Measurements from ENCODE around the gene MSH5.

MSH5 gene

DNA sequence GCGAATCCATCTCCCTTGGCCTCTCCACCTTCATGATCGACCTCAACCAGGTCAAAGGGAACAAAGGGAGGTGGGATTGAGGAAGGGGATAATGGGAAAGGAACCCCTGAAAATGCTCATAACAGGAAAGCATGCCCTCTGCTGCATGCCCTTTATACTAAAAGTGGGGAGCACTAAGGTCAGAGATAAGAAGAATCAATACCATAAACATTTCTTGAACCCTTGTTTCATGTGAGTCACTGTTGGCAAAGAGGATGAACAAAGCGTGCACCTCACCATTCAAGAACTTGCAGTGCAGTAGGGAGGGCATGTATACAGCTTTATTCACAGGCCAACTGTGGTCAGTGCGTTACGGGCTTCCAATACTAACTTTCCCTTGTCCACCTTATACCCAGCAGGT lies 21.0 kb downstream of the MSH5 start:
- no peak for DNase-seq
- no peak for ATAC-seq

DNA sequence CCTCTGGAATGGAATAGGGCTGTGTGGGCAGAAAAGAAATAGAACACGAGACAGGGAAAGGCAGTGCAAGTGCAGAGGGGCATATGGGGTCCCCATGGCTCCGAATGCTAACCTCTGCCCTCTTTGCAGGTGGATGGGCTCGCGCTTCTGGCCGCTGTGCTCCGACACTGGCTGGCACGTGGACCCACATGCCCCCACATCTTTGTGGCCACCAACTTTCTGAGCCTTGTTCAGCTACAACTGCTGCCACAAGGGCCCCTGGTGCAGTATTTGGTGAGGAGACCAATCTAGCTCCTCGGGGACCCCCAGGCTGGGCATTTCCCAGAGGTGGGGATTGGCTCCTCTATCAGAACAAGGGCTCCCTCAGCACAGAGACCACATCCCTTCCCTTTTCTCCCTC lies 21.5 kb downstream of the MSH5 start:
- DNase-seq (no peak), ATAC-seq (no peak)

DNA sequence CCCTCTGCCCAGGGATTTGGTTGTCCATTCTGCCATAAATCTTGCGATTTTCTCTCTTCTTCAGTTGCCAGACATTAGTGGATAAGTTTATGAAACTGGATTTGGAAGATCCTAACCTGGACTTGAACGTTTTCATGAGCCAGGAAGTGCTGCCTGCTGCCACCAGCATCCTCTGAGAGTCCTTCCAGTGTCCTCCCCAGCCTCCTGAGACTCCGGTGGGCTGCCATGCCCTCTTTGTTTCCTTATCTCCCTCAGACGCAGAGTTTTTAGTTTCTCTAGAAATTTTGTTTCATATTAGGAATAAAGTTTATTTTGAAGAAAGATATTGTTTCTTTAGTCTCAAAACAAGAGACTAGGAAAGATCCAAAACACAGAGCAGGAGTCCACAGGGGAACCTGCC lies 22.6 kb downstream of the MSH5 start, which contains the start of gene SAPCD1:
Gene SAPCD1 (plus strand): TSS at position 301 of the 400 bp plus-strand sequence. CDS start 399 bp downstream, outside the sequence.
- no peak for ATAC-seq
- no peak for DNase-seq

DNA sequence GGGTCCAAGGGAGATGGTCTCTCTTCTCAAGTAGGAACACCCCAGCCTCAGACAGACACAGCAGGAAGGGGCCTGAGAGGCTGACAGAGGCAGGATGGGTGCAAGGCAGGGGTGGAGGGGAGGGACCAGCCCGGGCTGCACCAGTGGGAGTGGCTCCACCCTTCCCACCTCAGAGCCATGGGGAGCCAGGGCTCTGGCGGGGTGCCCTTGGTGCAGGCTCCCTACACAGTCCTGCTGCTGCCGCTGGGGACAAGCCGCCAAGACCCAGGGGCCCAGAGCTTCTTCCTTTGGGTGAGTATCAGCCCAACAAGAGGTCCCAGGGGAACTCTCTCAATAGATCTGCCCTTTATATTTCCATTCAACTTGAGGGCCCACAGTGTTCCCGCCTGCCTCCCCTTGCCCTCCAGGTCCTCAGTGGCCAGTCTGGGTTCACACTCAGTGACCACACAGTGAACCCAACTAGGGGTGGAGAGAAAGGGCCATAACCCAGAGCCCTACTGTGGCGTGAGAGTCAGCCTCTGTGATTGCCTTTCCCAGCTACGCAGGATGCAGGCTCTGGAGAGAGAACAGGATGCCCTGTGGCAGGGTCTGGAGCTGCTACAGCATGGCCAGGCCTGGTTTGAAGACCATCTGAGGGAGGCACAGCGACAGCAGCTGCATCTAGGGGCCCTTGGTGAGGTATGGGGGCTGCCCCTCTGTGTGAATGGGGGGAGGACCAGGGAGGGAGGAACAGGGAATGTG lies 23.2 kb downstream of the MSH5 start:
- DNase-seq (no peak), ATAC-seq (no peak)

DNA sequence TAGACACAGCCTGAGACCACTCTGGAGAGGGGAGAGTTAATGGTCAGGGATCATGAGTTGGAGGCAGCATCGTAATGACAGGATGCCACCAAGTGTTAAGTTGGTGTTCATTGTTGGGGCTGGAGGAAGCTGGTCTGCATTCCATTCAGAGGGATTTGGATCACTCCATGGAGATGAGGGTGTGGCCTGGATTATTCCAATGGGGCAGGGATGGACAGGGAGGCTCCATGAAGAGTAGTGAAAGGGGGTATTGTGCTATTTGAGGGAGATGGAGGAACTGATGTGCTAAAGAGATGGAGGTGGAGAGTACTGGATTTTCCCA lies 23.8 kb downstream of the MSH5 start:
- ATAC-seq: no peak
- no peak for DNase-seq

DNA sequence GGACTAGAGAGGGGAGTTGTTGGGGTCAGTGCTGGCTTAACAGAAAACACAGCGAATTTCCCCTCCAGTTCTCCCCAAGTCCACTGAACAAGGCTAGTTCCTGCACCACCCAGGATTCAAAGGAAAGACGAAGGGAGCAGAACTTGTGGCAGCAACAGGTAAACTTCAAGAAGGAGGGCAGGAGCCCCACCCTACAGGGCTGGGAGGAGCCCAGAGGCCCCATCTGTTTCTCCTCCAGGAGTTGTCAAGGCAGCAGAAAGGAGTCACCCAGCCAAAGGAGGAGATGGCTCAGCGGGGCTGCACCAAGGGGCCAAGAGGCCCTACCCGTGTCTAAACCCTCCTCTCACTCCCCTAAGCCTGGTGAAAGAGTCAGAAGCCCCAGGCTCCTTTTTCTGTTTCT lies 24.4 kb downstream of the MSH5 start:
- DNase-seq (no peak), ATAC-seq (no peak)

DNA sequence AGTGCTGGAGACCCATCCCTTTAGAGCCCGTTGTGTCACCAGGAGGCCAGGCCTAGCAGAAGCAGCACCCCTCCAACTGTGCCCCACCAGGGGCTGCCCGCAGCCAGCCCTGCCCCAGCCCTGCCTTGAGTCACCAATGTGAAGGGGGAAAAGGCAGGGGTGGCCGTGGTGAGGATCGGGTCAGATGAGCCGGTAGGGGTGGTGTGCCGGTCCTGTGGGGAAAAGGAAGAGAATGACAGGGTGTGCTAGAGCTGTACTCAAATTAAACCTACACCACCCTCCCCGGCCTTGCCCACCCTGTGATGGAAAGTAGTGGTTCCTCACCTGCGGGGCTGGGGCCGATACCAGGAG lies 25.7 kb downstream of the MSH5 start:
- ATAC-seq (peak; percentile 32), DNase-seq (no peak)

DNA sequence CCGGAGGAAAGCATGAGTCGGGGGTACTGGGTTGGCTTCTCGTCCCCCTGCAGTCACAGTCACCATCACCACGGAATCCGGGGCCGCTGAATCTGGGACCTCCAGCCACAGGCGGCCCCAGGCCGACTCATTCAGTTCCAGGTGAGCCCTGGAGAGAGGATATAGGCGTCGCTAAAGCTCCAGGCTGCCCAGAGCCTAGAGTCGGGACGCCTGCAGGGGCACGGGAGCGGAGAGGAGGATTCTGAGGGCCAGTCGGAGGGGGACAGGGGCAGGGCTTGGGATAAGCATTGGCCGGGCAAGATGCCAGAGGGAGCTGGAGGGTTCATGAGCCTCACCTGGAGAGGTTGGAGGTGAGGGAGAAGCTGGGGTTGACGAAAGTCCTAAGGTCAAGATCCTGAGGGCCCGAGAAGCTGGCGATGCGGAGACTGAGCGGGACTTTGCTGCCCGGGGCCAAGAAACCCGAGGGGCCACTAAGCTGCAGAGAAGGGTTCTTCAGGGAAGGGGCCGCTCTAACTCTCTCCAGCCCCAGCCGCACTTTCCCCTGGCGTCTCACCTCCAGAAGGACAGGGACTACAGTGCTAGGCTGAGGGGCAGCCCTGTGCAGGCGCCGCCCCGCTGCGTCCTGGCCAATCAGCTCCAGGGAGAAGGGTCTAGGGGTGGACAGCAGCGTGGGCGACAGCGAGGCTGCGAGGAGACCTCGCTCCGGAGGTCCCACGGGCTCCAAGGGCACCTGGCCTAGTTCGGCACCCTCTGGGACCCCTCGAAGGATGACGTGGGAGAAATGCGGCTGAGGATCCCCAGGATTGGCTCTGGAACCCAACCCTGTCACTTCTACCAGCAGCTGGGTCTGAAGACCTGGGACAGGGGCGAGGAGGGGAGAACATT lies 26.3 kb downstream of the MSH5 start:
- DNase-seq (no peak), ATAC-seq (peak; percentile 1)

DNA sequence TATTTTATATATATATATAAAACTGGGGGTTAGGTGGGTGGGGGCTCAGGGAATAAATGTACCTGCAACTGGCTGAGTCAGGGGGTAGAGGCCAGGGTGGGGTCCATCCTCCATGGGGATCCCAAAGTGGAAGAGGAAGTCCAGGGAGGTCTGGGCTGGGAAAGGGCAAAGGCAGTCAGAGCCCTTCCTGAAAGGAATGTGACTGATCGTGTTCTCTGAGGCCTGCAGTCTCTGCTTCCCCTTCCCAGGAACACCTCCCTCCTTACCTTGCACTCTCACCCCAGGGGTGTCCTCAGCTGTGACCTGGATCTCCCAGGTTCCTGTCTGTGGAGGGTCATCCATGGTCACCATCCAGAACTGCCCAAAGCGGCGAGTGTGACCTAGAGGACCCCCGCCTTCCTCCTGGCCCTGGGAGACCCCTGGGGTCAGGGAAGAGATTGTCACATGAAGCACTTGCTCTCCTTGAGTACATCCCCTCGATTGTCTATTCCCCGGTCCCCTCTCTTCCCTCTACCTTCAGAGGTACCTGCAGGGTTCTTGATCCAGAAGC lies 27.4 kb downstream of the MSH5 start:
- no peak for ATAC-seq

DNA sequence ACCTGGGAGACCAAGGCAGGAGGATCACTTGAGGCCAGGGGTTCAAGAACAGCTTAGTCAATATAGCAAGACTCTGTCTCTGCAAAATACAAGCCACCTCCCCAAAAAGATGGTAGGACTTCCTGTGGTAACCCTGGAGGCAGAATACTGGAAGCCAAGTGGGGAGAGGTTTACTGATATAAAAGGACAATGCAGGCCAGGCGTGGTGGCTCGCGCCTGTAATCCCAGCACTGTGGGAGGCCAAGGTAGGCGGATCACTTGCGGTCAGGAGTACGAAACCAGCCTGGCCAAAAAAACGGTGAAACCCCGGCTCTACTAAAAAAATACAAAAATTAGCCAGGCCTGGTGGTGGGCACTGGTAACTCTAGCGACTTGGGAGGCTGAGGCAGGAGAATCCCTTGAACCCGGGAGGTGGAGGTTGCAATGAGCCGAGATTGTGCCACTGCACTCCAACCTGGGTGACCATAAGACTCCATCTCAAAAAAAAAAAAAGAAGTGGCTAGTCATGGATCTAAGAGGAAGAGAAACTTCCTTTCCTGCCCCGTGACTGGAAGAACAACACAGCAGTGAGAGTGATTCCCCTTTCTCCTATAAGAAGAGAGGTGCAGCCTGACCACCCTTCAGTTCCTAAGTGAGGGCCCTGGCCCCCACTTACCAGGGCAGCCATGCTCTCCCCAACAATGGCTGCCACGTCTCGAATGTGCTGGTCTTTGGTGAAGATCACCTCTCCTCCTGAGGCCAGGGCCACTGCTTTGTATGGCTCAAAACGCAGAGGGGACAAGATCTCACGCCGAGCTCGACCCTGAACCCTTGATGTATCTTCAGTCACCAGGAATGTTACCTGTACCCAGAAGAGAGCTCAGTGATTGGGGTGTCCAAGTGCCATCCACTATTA lies 28.8 kb downstream of the MSH5 start:
- DNase-seq: no peak
- no peak for ATAC-seq

More for the DNA sequence above, 27.4 kb downstream of the MSH5 start:
- DNase-seq: no peak

DNA sequence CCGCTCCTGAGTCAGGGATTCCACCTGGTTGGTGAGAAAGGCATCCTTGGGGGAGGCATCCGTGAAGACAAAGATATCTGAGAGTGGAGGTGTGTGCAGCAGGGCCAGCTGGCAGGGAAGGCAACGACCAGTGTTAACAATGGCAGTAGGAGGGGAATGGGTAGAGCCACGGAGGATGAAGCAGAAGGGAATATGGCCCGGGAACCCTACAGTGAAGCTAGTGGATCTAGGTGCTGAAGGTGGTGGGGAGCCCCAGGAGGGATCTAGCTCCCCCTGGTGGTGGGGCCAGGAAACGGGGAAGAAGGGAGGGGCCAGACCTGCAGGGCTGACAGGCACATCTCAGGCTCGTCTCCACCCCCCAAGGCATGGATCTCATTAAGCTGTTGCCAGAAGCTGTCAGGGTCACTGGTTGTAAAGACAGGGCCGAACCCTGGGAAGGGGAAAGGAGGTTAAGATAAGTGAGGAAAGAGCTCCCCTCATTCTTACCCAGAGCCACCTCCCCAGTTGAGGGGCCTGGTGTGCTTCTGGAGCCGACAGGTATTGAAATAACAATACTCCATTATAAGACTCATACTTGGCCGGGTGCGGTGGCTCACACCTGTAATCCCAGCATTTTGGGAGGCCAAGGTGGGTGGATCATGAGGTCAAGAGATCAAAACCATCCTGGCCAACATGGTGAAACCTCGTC lies 30.0 kb downstream of the MSH5 start:
- peak; percentile 87 for DNase-seq
- ATAC-seq: peak; percentile 74

DNA sequence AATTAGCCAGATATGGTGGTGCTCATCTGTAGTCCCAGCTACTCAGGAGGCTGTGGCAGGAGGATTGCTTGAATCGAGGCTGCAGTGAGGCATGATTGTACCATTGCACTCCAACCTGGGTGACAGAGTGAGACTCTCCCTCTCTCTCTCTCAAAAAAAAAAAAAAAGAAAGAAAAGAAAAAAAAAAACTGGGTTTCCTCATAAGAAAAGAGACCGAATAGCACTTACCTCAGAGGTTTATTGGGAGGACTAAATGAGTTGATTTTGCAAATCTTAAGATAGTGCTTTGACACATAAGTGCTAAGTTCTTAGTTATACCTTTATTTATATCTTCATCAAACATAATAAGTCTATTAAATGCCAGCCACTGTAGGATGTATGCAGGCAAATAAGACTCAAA lies 31.1 kb downstream of the MSH5 start:
- no peak for ATAC-seq

DNA sequence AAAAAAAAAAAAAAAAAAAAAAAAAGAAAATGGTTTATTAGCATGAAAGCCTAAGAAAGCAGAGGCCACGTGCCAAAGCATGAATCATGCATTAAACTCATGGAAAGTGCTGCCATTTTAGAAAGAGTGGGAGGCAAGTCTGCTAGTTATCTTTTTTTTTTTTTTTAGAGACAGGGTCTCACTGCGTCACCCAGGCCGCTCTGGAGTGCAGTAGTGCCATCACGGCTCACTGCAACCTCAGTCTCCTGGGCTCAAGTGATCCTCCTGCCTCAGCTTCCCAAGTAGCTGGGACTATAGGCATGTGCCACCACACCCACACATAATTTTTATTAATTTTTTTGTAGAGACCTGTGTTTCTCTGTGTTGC lies 32.2 kb downstream of the MSH5 start:
- DNase-seq (no peak), ATAC-seq (no peak)

More for the DNA sequence above, 31.1 kb downstream of the MSH5 start:
- DNase-seq: no peak

DNA sequence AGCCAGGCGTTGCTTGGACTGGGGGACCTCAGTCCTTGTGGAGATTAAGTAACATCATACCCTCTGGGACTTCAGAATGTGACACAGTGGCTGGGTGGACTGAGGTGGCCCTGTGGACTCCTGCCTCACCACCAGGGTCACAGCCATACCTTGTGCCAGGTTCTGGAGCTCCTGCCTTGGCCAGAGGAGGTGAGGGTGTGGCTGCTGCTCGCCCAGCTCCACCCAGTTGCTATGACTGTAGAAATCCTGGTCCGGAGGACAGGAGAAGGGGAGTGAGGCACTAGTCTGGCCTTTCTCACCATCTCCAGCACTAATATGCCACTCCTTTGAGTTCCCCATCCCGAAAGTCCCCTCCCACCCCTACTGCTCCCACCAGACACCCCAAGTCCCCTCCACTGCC lies 35.4 kb downstream of the MSH5 start:
- ATAC-seq (no peak), DNase-seq (no peak)

DNA sequence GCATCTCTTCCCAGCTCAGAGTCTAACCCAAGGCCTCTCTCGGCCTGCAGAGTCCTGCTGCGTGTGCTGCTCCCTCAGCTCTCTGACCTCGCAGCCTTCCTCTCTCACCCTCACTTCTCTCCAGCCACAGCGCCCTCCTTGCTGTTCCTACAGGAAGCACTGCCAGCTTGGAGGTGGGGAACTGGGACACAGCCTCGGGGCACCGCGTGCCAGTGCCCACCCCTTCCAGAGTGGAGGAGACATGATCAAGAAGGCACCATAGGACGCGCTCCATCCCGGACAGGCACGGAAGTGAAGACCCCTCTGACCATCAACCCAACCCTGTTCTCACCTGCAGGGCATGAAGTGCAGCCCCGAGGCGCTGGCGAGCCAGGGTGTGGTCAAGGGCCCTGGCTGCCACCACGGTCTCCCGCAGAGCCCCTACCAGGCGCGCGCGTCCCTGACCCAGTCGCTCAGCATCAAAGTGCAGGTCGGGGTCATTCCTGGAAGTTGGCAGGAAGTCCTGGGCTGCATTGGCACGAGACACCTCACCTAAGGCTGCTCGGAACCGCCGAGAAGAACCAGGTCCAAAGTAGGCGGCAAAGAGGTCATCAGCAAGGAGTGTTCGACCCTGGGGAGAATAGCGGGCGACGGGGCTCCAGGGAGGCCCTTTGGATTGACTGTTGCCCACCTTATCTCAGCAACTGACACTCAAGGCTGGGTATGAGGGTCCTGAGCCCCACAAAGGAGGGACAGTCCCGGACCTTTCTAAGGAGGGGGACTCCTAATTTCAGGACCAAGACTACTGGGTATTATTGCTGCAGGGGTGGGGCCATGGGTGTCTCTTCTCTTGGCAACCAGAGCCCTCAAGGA lies 36.1 kb downstream of the MSH5 start:
- ATAC-seq: no peak
- no peak for DNase-seq

DNA sequence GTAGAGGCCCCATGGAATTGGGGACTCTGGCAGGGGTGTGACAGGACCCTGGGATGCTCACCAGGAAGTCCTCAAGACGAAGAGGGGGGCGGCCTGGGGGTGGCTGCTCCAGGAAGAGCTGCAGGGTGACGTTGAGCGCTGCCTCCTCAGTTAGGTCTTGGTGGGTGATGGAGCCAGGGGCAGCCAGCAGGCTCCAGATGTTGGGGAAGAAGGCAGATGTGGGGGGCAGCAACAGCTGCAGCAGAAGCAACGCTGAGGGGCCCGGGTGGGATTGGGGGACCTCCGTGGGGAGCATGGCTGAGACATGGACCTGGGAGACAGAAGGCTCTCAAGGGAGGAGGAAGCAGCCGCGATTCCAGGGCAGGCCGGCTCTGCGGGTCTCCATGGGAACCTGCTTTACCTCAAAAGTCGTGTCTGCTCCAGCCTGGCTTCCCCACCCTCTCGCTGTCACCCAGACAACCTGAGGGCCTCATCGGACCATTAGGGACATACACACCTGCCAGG lies 36.7 kb downstream of the MSH5 start:
- DNase-seq (peak; percentile 31), ATAC-seq (no peak)

DNA sequence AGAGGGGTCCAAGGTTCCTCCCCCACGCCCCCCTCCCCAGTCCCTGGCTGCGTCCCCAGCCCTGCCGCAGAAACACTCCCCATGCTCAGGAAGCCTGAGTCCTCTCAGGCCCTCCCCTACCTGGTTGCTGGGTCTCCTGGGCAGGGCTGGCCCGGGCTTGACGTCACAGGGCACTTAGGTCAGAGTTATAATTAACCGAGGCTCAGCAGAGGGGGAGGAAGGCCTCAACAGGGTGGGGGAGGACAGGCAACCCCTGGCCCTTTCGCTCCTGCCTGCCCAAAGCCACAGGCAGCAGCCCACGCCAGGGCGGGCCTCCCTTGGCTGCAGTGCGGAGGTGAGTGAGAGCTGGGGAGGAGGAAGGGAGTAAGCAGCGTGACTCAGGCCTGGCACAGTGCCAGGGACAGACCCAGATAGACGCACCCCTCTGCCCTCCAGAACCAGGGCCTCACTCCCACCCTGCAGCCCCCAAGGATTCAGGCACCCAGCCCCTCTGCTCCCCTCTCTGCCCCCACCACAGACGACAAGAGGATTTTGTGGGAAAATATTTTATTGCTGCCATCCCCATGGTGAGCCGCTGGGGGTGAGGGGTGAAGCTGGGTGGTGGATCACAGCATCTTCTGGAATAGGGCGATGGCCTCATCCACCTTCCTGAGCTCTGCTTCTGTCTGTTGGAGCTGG lies 37.3 kb downstream of the MSH5 start, which contains the start of gene VWA7:
Gene VWA7 (minus strand): TSS at position 340 of the 678 bp plus-strand sequence. CDS start 549 bp downstream, outside the sequence.
- DNase-seq (peak; percentile 88), ATAC-seq (peak; percentile 93)

DNA sequence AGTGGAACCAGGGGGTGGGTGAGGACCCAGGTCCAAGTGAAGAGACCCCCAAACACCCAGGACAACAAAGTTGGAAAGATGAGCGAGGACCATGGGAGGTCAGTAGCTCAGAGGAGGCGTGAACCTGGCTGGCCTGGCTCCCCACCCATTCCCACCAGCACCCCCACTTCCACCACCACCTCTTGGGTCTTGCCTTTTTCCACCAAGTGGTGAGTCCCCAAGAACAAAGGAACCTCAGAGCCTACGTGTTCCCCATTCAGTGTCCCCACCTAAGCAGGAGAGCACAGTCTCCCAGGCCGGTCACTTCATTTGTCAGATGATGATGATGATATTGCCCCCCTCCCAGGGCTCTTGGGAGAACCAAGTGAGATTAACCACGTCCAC lies 37.9 kb downstream of the MSH5 start:
- DNase-seq: no peak
- no peak for ATAC-seq

DNA sequence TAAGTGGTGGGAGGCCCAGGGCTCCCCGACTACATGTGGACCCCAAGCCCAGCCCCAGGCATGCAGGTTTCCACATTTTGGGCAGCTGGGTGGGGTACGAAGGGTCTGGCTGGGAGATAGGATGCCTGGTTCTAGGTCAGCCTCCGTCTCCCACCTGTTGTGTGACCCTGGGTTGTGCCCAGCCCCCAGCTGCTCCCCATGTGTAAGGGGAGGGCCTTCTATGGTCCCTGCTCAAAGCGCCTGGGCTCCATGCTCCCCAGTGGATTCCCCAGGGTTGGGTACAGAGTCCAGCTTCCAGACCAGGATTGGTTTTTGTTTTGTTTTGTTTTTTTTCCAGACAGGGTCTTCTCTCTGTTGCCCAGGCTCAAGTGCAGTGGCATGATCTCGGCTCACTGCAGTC lies 38.4 kb downstream of the MSH5 start:
- DNase-seq: no peak
- ATAC-seq: no peak
